HCT116 (cell line): ENCODE data around the gene DIP2C. TPM values are rescaled to one million over a fixed set of nuclear protein-coding genes. Genes with fewer than 3 reads are reported as not detected.

Source experiments
- ATAC-seq: fragments of 200-7000 bp; cut with Tn5 transposase; 2 replicates; pipeline ENCODE4 v1.9.1; 2020; ENCODE audit warnings: mild to moderate bottlenecking, moderate library complexity
- BruUV-seq: library from RNA; stranded (reverse); fragments of 400-500 nt; replicated peaks from 2 replicates; lab custom pipeline; 2021; lab: Mats Ljungman, UMichigan
- CTCF ChIA-PET: fragments of 300-600 bp; sonication (Branson Sonifier 250); formaldehyde crosslinking; loops from one replicate; lab custom pipeline; 2021; ENCODE audit warnings: antibody characterized with exemption; lab: Charles Lee
- POLR2A ChIA-PET: fragments of 300-600, 350-600 bp; sonication (Branson Sonifier 250); formaldehyde crosslinking; loops from one replicate; lab custom pipeline; 2021; ENCODE audit warnings: antibody characterized with exemption; lab: Charles Lee
- RAD21 ChIA-PET, 2 experiments: fragments of 300-600 bp; sonication (Branson Sonifier 250); formaldehyde crosslinking; loops; one replicate each; lab custom pipeline; 2023; ENCODE audit warnings: low total read pairs in 2 of 2; ENCODE audit not compliant: uncharacterized antibody in 2 of 2, unreplicated experiment in 2 of 2, low non-redundant PET in 1 of 2; lab: Charles Lee
- DNase-seq: peaks from one replicate; pipeline ENCODE4 v3.0.0-alpha.2; 2010; ENCODE audit warnings: low read depth, low spot score
- H2AFZ ChIP-seq: fragments of 200-600 bp; shearing (Covaris generic), sonication (generic); 2 replicates; pipeline ENCODE4 v1.6.1; 2017; ENCODE audit warnings: low read depth, mixed run types, mixed read lengths, antibody characterized with exemption, low read length; ENCODE audit not compliant: poor library complexity, severe bottlenecking
- H3K27ac ChIP-seq: 2 replicates; pipeline ENCODE4 v1.5.1; 2012; ENCODE audit warnings: low read depth, low read length
- H3K27me3 ChIP-seq: fragments of 200-600 bp; sonication (generic); 2 replicates; pipeline ENCODE4 v1.6.1; 2016; ENCODE audit warnings: mixed run types, low read length, mixed read lengths; ENCODE audit not compliant: insufficient read depth
- H3K36me3 ChIP-seq, 2 experiments: fragments of 200-500 bp in 1 of 2; fragments of 200-600 bp in 1 of 2; sonication (Bioruptor generic) in 1 of 2; sonication (generic) in 1 of 2; 2 replicates each; pipeline versions ENCODE4 v1.5.1 to v1.6.1; 2014 to 2016; ENCODE audit warnings: low read length in 2 of 2, inconsistent platforms in 1 of 2, mixed read lengths in 1 of 2, mixed run types in 1 of 2; ENCODE audit not compliant: insufficient read depth in 2 of 2, control insufficient read depth in 1 of 2
- H3K4me1 ChIP-seq, 2 experiments: fragments of 200-600 bp in 1 of 2; sonication (generic) in 1 of 2; 2 replicates each; pipeline versions ENCODE4 v1.5.1 to v1.6.1; 2012 to 2017; ENCODE audit warnings: low read length in 2 of 2, inconsistent platforms in 1 of 2, mild to moderate bottlenecking in 1 of 2, mixed read lengths in 1 of 2, mixed run types in 1 of 2, moderate library complexity in 1 of 2; ENCODE audit not compliant: insufficient read depth in 2 of 2, control insufficient read depth in 1 of 2
- H3K4me2 ChIP-seq: fragments of 200-600 bp; sonication (generic); 2 replicates; pipeline ENCODE4 v1.6.1; 2017; ENCODE audit warnings: mixed run types, low read length, mixed read lengths
- H3K4me3 ChIP-seq, 2 experiments: fragments of 200-600 bp in 1 of 2; sonication (generic) in 1 of 2; replicated peaks in 1 of 2; 2 replicates each; pipeline ENCODE4 v1.5.1; 2011 to 2016; ENCODE audit warnings: low read length in 2 of 2, control low read depth in 1 of 2, low read depth in 1 of 2, mild to moderate bottlenecking in 1 of 2, mixed read lengths in 1 of 2, mixed run types in 1 of 2
- H3K79me2 ChIP-seq: fragments of 200-600 bp; sonication (generic); 2 replicates; pipeline ENCODE4 v1.6.1; 2017; ENCODE audit warnings: mild to moderate bottlenecking, mixed run types, low read length, moderate library complexity, mixed read lengths; ENCODE audit not compliant: insufficient read depth
- H3K9ac ChIP-seq: fragments of 200-600 bp; sonication (generic); 2 replicates; pipeline ENCODE4 v1.6.1; 2016; ENCODE audit warnings: low read length, mixed read lengths
- H3K9me2 ChIP-seq: fragments of 200-600 bp; sonication (generic), shearing (Covaris generic); 2 replicates; pipeline ENCODE4 v1.6.1; 2017; ENCODE audit warnings: mixed run types, mild to moderate bottlenecking, moderate library complexity; ENCODE audit not compliant: insufficient read depth
- H3K9me3 ChIP-seq, 2 experiments: fragments of 200-500 bp in 1 of 2; fragments of 200-600 bp in 1 of 2; sonication (Bioruptor generic) in 1 of 2; sonication (generic) in 1 of 2; 2 replicates each; pipeline ENCODE4 v1.6.1; 2014 to 2017; ENCODE audit warnings: low read length in 2 of 2, mixed read lengths in 2 of 2, inconsistent platforms in 1 of 2, low read depth in 1 of 2, mild to moderate bottlenecking in 1 of 2, mixed run types in 1 of 2, moderate library complexity in 1 of 2; ENCODE audit not compliant: control insufficient read depth in 1 of 2, insufficient read depth in 1 of 2
- H4K20me1 ChIP-seq: fragments of 200-600 bp; sonication (generic), shearing (Covaris generic); 2 replicates; pipeline ENCODE4 v1.6.1; 2017; ENCODE audit warnings: mixed run types, mild to moderate bottlenecking, moderate library complexity; ENCODE audit not compliant: insufficient read depth
- CBX3 ChIP-seq: IDR thresholded peaks from 2 replicates; pipeline ENCODE4 v1.6.1; 2012; ENCODE audit warnings: low read depth
- CEBPB ChIP-seq: IDR thresholded peaks from 2 replicates; pipeline ENCODE4 v1.6.1; 2012; ENCODE audit warnings: low read depth
- ELF1 ChIP-seq: IDR thresholded peaks from 2 replicates; pipeline ENCODE4 v1.6.1; 2012; ENCODE audit warnings: low read depth, borderline replicate concordance
- EZH2 ChIP-seq: fragments of 200-600 bp; sonication (generic); IDR thresholded peaks from 2 replicates; pipeline ENCODE4 v1.6.1; 2017; ENCODE audit warnings: antibody characterized with exemption, mixed run types
- EZH2phosphoT487 ChIP-seq: fragments of 200-600 bp; IDR thresholded peaks from 2 replicates; pipeline ENCODE4 v1.6.1; 2018; ENCODE audit warnings: antibody characterized with exemption, borderline replicate concordance
- FOSL1 ChIP-seq: IDR thresholded peaks from 2 replicates; pipeline ENCODE4 v1.6.1; 2012; ENCODE audit warnings: low read depth
- JUND ChIP-seq: IDR thresholded peaks from 2 replicates; pipeline ENCODE4 v1.6.1; 2012
- MAX ChIP-seq: IDR thresholded peaks from 2 replicates; pipeline ENCODE4 v1.6.1; 2012
- POLR2AphosphoS5 ChIP-seq: IDR thresholded peaks from 2 replicates; pipeline ENCODE4 v1.6.1; 2011; ENCODE audit warnings: mild to moderate bottlenecking, low read depth, low read length, moderate library complexity
- RAD21 ChIP-seq: IDR thresholded peaks from 2 replicates; pipeline ENCODE4 v1.6.1; 2012; ENCODE audit warnings: low read depth, mild to moderate bottlenecking
- SIN3A ChIP-seq: IDR thresholded peaks from 2 replicates; pipeline ENCODE4 v1.6.1; 2012; ENCODE audit warnings: low read depth
- SP1 ChIP-seq: IDR thresholded peaks from 2 replicates; pipeline ENCODE4 v1.6.1; 2012; ENCODE audit warnings: low read depth
- ZFX ChIP-seq: fragments of 450-650 bp; IDR thresholded peaks from 2 replicates; pipeline ENCODE4 v1.6.1; 2017
- intact Hi-C: fragments of 100-400 bp; cut with micrococcal nuclease; formaldehyde crosslinking; loops from 2 replicates; pipeline ENCODE4 v1.10.0; 2022
- total RNA-seq: library from RNA; stranded (reverse); gene quantifications from one replicate; pipeline ENCODE4 v1.2.1, GENCODE V29; 2021; ENCODE audit not compliant: unreplicated experiment
- TF ChIP-seq, protein P1 (sequence below): IDR thresholded peaks from 2 replicates; pipeline ENCODE4 v1.6.1; 2011; ENCODE audit warnings: mild to moderate bottlenecking, low read length, moderate library complexity; ENCODE audit not compliant: insufficient replicate concordance; ENCODE audit errors: extremely low read depth
- TF ChIP-seq, protein P2 (sequence below): IDR thresholded peaks from 2 replicates; pipeline ENCODE4 v1.6.1; 2012
- TF ChIP-seq, protein P3 (sequence below), 3 experiments: fragments of 200-600 bp in 1 of 3; sonication (generic) in 1 of 3; IDR thresholded peaks in 2 of 3; conservative IDR thresholded peaks in 1 of 3; 2 replicates each; pipeline ENCODE4 v1.5.1; 2012 to 2017; ENCODE audit warnings: low read depth in 2 of 3, low read length in 2 of 3, antibody characterized with exemption in 1 of 3, borderline replicate concordance in 1 of 3, control low read depth in 1 of 3, mild to moderate bottlenecking in 1 of 3, mixed read lengths in 1 of 3, mixed run types in 1 of 3, moderate library complexity in 1 of 3; ENCODE audit not compliant: insufficient read depth in 1 of 3
- TF ChIP-seq, protein P4 (sequence below): IDR thresholded peaks from 2 replicates; pipeline ENCODE4 v1.6.1; 2012; ENCODE audit warnings: low read depth

Gene DIP2C
- total RNA-seq, 1 experiment from 2014 or later, result 15.4 TPM

- RAD21 ChIA-PET, result no interaction called here
- no peak overlapping the region for H3K4me2 ChIP-seq
- H3K79me2 ChIP-seq, result no peaks in the 10 kb centered on the region
- no peak overlapping the region for H3K9ac ChIP-seq
- no TSS peak for BruUV-seq
- H2AFZ ChIP-seq, result no peak overlapping the region
- H3K27me3 ChIP-seq, result peaks cover 14% of the 10 kb centered on the region; the same call in 1 of the 2 replicates
- H3K4me1 ChIP-seq, result peaks cover 2% of the 10 kb centered on the region in 2 experiments; a peak in 3 of 4 replicates
- POLR2A ChIA-PET, result no interaction called here
- DNase-seq (no peak), ATAC-seq (no peak)
- no peak overlapping the region for H3K27ac ChIP-seq
- no peak overlapping the region for H3K4me3 ChIP-seq
- TF ChIP-seq ELF1 (no peak), ZFX (no peak), SP1 (no peak), EZH2 (no peak), MAX (no peak), SIN3A (no peak), CBX3 (no peak), EZH2phosphoT487 (no peak), JUND (no peak), CEBPB (no peak), POLR2AphosphoS5 (no peak), FOSL1 (no peak), RAD21 (no peak)
- TF ChIP-seq, protein P1, sequence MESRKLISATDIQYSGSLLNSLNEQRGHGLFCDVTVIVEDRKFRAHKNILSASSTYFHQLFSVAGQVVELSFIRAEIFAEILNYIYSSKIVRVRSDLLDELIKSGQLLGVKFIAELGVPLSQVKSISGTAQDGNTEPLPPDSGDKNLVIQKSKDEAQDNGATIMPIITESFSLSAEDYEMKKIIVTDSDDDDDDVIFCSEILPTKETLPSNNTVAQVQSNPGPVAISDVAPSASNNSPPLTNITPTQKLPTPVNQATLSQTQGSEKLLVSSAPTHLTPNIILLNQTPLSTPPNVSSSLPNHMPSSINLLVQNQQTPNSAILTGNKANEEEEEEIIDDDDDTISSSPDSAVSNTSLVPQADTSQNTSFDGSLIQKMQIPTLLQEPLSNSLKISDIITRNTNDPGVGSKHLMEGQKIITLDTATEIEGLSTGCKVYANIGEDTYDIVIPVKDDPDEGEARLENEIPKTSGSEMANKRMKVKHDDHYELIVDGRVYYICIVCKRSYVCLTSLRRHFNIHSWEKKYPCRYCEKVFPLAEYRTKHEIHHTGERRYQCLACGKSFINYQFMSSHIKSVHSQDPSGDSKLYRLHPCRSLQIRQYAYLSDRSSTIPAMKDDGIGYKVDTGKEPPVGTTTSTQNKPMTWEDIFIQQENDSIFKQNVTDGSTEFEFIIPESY, result no peak
- TF ChIP-seq, protein P2, sequence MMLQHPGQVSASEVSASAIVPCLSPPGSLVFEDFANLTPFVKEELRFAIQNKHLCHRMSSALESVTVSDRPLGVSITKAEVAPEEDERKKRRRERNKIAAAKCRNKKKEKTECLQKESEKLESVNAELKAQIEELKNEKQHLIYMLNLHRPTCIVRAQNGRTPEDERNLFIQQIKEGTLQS, result no peak
- TF ChIP-seq, protein P3, sequence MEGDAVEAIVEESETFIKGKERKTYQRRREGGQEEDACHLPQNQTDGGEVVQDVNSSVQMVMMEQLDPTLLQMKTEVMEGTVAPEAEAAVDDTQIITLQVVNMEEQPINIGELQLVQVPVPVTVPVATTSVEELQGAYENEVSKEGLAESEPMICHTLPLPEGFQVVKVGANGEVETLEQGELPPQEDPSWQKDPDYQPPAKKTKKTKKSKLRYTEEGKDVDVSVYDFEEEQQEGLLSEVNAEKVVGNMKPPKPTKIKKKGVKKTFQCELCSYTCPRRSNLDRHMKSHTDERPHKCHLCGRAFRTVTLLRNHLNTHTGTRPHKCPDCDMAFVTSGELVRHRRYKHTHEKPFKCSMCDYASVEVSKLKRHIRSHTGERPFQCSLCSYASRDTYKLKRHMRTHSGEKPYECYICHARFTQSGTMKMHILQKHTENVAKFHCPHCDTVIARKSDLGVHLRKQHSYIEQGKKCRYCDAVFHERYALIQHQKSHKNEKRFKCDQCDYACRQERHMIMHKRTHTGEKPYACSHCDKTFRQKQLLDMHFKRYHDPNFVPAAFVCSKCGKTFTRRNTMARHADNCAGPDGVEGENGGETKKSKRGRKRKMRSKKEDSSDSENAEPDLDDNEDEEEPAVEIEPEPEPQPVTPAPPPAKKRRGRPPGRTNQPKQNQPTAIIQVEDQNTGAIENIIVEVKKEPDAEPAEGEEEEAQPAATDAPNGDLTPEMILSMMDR (IDR thresholded peaks at IDR 0.05 in 2 of 3, conservative IDR thresholded peaks at IDR 0.05 in 1 of 3; ENCODE audit: borderline replicate concordance in 1 of 3, insufficient read depth in 1 of 3, low read depth in 2 of 3, low read length in 2 of 3), result no peak
- TF ChIP-seq, protein P4, sequence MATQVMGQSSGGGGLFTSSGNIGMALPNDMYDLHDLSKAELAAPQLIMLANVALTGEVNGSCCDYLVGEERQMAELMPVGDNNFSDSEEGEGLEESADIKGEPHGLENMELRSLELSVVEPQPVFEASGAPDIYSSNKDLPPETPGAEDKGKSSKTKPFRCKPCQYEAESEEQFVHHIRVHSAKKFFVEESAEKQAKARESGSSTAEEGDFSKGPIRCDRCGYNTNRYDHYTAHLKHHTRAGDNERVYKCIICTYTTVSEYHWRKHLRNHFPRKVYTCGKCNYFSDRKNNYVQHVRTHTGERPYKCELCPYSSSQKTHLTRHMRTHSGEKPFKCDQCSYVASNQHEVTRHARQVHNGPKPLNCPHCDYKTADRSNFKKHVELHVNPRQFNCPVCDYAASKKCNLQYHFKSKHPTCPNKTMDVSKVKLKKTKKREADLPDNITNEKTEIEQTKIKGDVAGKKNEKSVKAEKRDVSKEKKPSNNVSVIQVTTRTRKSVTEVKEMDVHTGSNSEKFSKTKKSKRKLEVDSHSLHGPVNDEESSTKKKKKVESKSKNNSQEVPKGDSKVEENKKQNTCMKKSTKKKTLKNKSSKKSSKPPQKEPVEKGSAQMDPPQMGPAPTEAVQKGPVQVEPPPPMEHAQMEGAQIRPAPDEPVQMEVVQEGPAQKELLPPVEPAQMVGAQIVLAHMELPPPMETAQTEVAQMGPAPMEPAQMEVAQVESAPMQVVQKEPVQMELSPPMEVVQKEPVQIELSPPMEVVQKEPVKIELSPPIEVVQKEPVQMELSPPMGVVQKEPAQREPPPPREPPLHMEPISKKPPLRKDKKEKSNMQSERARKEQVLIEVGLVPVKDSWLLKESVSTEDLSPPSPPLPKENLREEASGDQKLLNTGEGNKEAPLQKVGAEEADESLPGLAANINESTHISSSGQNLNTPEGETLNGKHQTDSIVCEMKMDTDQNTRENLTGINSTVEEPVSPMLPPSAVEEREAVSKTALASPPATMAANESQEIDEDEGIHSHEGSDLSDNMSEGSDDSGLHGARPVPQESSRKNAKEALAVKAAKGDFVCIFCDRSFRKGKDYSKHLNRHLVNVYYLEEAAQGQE, result no peak
- no peaks in the 10 kb centered on the region for H4K20me1 ChIP-seq
- intact Hi-C loops, result no loop called here
- no peaks in the 10 kb centered on the region for H3K36me3 ChIP-seq
- no peaks in the 10 kb centered on the region for H3K9me2 ChIP-seq
- no peaks in the 10 kb centered on the region for H3K9me3 ChIP-seq
- CTCF ChIA-PET, result no interaction called here
These were observed 5.9 kb upstream of the DIP2C start for GRCh38 chr10:695396-695795.
